ENCODE measurements around the gene DACT3. TPM values are rescaled to one million over a fixed set of nuclear protein-coding genes. Genes with fewer than 3 reads are reported as not detected.
A peak's percentile ranks its signal among the peaks of the same experiment; 100 is the strongest.

The DACT3 gene
- total RNA-seq, 1 experiment from 2014 or later: 1.0 TPM

DNA sequence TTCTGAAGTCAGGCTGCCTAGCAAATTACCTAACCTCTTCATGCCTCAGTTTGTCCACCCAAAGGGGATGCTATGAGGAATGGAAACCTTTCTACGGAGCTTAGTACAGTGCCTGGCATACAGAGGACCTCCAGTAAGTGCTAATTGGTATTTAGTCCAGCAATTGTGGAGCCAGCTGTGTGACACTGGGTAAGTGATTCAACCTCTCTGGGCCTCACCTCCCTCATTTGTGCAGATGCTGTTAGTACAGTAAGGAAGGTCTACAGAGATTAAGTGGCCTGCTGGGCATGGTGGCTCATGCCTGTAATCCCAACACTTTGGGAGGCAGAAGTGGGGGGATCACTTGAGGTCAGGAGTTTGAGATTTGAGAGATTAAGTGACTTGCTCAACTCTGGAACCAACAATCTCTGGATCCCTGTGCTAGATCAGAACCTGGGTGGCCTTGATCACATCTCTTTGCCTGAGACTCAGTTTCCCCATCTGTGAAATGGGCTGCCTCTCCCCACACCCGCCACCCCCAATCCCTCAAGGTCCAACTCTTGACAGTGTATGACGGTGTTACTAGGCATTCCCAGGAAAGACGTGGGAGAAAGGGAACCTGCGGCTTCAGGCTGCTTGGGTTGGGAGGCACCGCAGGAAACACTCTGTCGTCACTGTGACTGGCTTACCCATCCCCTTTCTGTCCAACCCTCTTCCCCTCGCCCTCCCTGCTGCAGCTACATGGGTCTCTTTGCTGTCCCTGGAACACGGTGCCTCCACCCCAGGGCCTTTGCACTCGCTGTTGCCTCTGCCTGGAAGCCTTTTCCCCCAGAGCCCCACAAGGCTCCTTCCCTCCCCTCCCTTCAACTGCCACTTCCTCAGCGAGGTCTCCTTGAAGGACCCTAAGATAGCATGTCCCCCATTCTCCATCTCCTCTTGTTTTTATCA lies 37.7 kb upstream of the DACT3 start:
- no peak for ATAC-seq
- Histone ChIP-seq H3K9me3 (ENCODE audit: control insufficient read depth, insufficient read depth, low read depth, low read length) (no peaks in the 10 kb centered on the region), H3K27ac (ENCODE audit: low read length) (no peak overlapping the region), H3K36me3 (ENCODE audit: control insufficient read depth, insufficient read depth, low read length) (peaks cover 4% of the 10 kb centered on the region), H3K4me1 (ENCODE audit: control insufficient read depth, insufficient read depth, low read length) (no peaks in the 10 kb centered on the region), H3K27me3 (ENCODE audit: control insufficient read depth, insufficient read depth, low read length) (no peaks in the 10 kb centered on the region), H3K4me3 (ENCODE audit: low read depth in 2 of 2, low read length in 2 of 2) (no peak overlapping the region)
- DNase-seq (ENCODE audit: low read depth, low spot score): no peak
- BruUV-seq (replicated peaks): no TSS peak
- TF ChIP-seq, protein P1, sequence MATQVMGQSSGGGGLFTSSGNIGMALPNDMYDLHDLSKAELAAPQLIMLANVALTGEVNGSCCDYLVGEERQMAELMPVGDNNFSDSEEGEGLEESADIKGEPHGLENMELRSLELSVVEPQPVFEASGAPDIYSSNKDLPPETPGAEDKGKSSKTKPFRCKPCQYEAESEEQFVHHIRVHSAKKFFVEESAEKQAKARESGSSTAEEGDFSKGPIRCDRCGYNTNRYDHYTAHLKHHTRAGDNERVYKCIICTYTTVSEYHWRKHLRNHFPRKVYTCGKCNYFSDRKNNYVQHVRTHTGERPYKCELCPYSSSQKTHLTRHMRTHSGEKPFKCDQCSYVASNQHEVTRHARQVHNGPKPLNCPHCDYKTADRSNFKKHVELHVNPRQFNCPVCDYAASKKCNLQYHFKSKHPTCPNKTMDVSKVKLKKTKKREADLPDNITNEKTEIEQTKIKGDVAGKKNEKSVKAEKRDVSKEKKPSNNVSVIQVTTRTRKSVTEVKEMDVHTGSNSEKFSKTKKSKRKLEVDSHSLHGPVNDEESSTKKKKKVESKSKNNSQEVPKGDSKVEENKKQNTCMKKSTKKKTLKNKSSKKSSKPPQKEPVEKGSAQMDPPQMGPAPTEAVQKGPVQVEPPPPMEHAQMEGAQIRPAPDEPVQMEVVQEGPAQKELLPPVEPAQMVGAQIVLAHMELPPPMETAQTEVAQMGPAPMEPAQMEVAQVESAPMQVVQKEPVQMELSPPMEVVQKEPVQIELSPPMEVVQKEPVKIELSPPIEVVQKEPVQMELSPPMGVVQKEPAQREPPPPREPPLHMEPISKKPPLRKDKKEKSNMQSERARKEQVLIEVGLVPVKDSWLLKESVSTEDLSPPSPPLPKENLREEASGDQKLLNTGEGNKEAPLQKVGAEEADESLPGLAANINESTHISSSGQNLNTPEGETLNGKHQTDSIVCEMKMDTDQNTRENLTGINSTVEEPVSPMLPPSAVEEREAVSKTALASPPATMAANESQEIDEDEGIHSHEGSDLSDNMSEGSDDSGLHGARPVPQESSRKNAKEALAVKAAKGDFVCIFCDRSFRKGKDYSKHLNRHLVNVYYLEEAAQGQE (IDR thresholded peaks at IDR 0.05; ENCODE audit: insufficient read depth in 1 of 2, low read depth in 2 of 2, low read length in 1 of 2): no peak
- TF ChIP-seq POLR2AphosphoS5 (IDR thresholded peaks at IDR 0.05; ENCODE audit: low read depth, low read length) (no peak), TCF7L2 (IDR thresholded peaks at IDR 0.05; ENCODE audit: low read depth, low read length) (no peak), CTCF (IDR thresholded peaks at IDR 0.05) (no peak), SIN3A (IDR thresholded peaks at IDR 0.05; ENCODE audit: borderline replicate concordance, insufficient read depth, low read depth, low read length) (no peak)
- intact Hi-C loops (cut with micrococcal nuclease; ENCODE audit: unreplicated experiment) (no loop called here), in situ Hi-C loops (cut with HindIII; ENCODE audit: low pct_unique_long_range_greater_than_20kb, low sequenced_read_pairs) (no loop called here)
- CTCF ChIA-PET: no interaction called here
- POLR2A ChIA-PET: no interaction called here

GRCh38 chr19:46697204-46697960 lies 36.4 kb upstream of the DACT3 start:
- Histone ChIP-seq H3K27me3 (ENCODE audit: control insufficient read depth, insufficient read depth, low read length) (no peaks in the 10 kb centered on the region), H3K4me3 (ENCODE audit: low read depth in 2 of 2, low read length in 2 of 2) (no peak overlapping the region), H3K4me1 (ENCODE audit: control insufficient read depth, insufficient read depth, low read length) (no peaks in the 10 kb centered on the region), H3K9me3 (ENCODE audit: control insufficient read depth, insufficient read depth, low read depth, low read length) (no peaks in the 10 kb centered on the region), H3K36me3 (ENCODE audit: control insufficient read depth, insufficient read depth, low read length) (peaks cover 6% of the 10 kb centered on the region), H3K27ac (ENCODE audit: low read length) (no peak overlapping the region)
- peak; percentile 90 for ATAC-seq
- ChIA-PET CTCF (no interaction called here), POLR2A (no interaction called here)
- in situ Hi-C loops (cut with HindIII; ENCODE audit: low pct_unique_long_range_greater_than_20kb, low sequenced_read_pairs) (no loop called here), intact Hi-C loops (cut with micrococcal nuclease; ENCODE audit: unreplicated experiment) (no loop called here)
- no TSS peak for BruUV-seq (replicated peaks)
- TF ChIP-seq SIN3A (IDR thresholded peaks at IDR 0.05; ENCODE audit: borderline replicate concordance, insufficient read depth, low read depth, low read length) (no peak), CTCF (IDR thresholded peaks at IDR 0.05) (no peak), TCF7L2 (IDR thresholded peaks at IDR 0.05; ENCODE audit: low read depth, low read length) (no peak), POLR2AphosphoS5 (IDR thresholded peaks at IDR 0.05; ENCODE audit: low read depth, low read length) (no peak)
- TF ChIP-seq, protein P1 (IDR thresholded peaks at IDR 0.05; ENCODE audit: insufficient read depth in 1 of 2, low read depth in 2 of 2, low read length in 1 of 2): no peak
- DNase-seq (ENCODE audit: low read depth, low spot score): no peak
